ENCODE results near the gene ZNF438. TPM values are rescaled to one million over a fixed set of nuclear protein-coding genes. Genes with fewer than 3 reads are reported as not detected.

Gene ZNF438
- total and polyA plus RNA-seq, 2 of the 13 experiments (the other 11 are each of a cell fraction or from before 2014, with no cell fraction given), result 0.75 to 0.83 TPM

DNA sequence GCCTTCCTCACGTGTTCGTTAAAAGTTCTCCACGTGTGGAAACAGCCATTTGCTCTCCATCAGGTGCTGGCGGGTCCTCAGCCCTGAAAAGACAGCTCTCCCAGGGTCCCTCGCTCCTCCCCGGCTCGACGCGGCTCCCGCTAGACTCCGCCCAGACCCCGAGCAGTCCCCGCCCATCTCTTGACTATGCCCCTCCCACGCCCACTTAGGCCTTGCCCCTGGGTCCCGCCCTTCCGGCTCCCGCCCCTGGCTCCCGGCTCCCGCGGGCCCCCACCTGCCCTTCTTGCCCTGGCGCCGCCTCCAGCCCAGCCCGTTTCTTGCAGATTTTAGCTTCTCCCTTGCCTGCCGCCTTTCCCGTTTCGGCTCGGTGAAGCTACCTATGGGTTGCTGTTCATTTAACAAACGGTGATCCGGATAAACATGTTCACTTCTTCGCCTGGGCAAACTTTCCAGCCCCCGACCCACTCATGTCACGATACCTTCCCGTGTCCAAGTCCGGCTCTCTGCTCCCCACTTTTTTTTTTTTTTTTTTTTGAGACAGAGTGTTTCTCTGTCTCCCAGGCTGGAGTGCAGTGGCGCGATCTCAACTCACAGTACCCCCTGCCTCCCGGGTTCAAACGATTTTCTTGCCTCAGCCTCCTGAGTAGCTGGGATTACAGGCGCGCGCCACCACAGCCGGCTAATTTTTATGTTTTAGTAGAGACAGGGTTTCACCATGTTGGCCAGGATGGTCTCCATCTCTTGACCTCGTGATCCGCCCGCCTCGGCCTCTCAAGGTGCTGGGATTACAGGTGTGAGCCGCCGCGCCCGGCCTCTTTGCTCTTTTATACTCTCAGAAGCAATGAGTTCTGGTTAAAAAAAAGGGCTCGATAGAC is 830 bp upstream of the ZNF438 start (continued):
- TF ChIP-seq, protein P1, sequence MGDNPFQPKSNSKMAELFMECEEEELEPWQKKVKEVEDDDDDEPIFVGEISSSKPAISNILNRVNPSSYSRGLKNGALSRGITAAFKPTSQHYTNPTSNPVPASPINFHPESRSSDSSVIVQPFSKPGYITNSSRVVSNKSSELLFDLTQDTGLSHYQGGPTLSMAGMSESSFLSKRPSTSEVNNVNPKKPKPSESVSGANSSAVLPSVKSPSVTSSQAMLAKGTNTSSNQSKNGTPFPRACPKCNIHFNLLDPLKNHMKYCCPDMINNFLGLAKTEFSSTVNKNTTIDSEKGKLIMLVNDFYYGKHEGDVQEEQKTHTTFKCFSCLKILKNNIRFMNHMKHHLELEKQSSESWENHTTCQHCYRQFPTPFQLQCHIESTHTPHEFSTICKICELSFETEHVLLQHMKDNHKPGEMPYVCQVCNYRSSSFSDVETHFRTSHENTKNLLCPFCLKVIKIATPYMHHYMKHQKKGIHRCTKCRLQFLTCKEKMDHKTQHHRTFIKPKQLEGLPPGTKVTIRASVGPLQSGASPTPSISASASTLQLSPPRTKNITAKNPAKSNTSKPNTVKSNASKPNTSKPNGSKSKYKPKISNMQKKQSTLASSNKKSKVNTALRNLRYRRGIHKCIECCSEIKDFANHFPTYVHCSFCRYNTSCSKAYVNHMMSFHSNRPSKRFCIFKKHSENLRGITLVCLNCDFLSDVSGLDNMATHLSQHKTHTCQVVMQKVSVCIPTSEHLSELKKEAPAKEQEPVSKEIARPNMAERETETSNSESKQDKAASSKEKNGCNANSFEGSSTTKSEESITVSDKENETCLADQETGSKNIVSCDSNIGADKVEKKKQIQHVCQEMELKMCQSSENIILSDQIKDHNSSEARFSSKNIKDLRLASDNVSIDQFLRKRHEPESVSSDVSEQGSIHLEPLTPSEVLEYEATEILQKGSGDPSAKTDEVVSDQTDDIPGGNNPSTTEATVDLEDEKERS (CRISPR knock-in tag; IDR thresholded peaks at IDR 0.05), result no peak
- TF ChIP-seq GZF1 (CRISPR knock-in tag; IDR thresholded peaks at IDR 0.05) (no peak), ZNF337 (CRISPR knock-in tag; IDR thresholded peaks at IDR 0.05; ENCODE audit: borderline replicate concordance, low read depth) (no peak), CHD2 (IDR thresholded peaks at IDR 0.05; ENCODE audit: low read depth, low read length) (no peak), FOXA1 (IDR thresholded peaks at IDR 0.05) (no peak), FOXA1 (CRISPR knock-in tag; IDR thresholded peaks at IDR 0.05) (no peak), ZNF713 (CRISPR knock-in tag; IDR thresholded peaks at IDR 0.05) (no peak), MYC (CRISPR knock-in tag; IDR thresholded peaks at IDR 0.05; ENCODE audit: borderline replicate concordance) (no peak), KLF9 (CRISPR knock-in tag; IDR thresholded peaks at IDR 0.05; ENCODE audit: low read depth) (no peak), MTA3 (CRISPR knock-in tag; IDR thresholded peaks at IDR 0.05) (no peak)
- TF ChIP-seq, protein P2, sequence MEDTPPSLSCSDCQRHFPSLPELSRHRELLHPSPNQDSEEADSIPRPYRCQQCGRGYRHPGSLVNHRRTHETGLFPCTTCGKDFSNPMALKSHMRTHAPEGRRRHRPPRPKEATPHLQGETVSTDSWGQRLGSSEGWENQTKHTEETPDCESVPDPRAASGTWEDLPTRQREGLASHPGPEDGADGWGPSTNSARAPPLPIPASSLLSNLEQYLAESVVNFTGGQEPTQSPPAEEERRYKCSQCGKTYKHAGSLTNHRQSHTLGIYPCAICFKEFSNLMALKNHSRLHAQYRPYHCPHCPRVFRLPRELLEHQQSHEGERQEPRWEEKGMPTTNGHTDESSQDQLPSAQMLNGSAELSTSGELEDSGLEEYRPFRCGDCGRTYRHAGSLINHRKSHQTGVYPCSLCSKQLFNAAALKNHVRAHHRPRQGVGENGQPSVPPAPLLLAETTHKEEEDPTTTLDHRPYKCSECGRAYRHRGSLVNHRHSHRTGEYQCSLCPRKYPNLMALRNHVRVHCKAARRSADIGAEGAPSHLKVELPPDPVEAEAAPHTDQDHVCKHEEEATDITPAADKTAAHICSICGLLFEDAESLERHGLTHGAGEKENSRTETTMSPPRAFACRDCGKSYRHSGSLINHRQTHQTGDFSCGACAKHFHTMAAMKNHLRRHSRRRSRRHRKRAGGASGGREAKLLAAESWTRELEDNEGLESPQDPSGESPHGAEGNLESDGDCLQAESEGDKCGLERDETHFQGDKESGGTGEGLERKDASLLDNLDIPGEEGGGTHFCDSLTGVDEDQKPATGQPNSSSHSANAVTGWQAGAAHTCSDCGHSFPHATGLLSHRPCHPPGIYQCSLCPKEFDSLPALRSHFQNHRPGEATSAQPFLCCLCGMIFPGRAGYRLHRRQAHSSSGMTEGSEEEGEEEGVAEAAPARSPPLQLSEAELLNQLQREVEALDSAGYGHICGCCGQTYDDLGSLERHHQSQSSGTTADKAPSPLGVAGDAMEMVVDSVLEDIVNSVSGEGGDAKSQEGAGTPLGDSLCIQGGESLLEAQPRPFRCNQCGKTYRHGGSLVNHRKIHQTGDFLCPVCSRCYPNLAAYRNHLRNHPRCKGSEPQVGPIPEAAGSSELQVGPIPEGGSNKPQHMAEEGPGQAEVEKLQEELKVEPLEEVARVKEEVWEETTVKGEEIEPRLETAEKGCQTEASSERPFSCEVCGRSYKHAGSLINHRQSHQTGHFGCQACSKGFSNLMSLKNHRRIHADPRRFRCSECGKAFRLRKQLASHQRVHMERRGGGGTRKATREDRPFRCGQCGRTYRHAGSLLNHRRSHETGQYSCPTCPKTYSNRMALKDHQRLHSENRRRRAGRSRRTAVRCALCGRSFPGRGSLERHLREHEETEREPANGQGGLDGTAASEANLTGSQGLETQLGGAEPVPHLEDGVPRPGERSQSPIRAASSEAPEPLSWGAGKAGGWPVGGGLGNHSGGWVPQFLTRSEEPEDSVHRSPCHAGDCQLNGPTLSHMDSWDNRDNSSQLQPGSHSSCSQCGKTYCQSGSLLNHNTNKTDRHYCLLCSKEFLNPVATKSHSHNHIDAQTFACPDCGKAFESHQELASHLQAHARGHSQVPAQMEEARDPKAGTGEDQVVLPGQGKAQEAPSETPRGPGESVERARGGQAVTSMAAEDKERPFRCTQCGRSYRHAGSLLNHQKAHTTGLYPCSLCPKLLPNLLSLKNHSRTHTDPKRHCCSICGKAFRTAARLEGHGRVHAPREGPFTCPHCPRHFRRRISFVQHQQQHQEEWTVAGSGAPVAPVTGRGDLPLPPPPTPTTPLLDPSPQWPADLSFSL (CRISPR knock-in tag; IDR thresholded peaks at IDR 0.05), result no peak
- TF ChIP-seq, protein P3, sequence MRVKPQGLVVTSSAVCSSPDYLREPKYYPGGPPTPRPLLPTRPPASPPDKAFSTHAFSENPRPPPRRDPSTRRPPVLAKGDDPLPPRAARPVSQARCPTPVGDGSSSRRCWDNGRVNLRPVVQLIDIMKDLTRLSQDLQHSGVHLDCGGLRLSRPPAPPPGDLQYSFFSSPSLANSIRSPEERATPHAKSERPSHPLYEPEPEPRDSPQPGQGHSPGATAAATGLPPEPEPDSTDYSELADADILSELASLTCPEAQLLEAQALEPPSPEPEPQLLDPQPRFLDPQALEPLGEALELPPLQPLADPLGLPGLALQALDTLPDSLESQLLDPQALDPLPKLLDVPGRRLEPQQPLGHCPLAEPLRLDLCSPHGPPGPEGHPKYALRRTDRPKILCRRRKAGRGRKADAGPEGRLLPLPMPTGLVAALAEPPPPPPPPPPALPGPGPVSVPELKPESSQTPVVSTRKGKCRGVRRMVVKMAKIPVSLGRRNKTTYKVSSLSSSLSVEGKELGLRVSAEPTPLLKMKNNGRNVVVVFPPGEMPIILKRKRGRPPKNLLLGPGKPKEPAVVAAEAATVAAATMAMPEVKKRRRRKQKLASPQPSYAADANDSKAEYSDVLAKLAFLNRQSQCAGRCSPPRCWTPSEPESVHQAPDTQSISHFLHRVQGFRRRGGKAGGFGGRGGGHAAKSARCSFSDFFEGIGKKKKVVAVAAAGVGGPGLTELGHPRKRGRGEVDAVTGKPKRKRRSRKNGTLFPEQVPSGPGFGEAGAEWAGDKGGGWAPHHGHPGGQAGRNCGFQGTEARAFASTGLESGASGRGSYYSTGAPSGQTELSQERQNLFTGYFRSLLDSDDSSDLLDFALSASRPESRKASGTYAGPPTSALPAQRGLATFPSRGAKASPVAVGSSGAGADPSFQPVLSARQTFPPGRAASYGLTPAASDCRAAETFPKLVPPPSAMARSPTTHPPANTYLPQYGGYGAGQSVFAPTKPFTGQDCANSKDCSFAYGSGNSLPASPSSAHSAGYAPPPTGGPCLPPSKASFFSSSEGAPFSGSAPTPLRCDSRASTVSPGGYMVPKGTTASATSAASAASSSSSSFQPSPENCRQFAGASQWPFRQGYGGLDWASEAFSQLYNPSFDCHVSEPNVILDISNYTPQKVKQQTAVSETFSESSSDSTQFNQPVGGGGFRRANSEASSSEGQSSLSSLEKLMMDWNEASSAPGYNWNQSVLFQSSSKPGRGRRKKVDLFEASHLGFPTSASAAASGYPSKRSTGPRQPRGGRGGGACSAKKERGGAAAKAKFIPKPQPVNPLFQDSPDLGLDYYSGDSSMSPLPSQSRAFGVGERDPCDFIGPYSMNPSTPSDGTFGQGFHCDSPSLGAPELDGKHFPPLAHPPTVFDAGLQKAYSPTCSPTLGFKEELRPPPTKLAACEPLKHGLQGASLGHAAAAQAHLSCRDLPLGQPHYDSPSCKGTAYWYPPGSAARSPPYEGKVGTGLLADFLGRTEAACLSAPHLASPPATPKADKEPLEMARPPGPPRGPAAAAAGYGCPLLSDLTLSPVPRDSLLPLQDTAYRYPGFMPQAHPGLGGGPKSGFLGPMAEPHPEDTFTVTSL (CRISPR knock-in tag; IDR thresholded peaks at IDR 0.05; ENCODE audit: borderline replicate concordance), result no peak

Measured in HepG2 (cell line).